ENCODE data around the gene KIF24.
"Not testable (repeated sequence)": the region's sequence is repeated elsewhere in the genome, so short reads cannot be mapped to it uniquely, and the experiment has no call there.

KIF24 gene

DNA sequence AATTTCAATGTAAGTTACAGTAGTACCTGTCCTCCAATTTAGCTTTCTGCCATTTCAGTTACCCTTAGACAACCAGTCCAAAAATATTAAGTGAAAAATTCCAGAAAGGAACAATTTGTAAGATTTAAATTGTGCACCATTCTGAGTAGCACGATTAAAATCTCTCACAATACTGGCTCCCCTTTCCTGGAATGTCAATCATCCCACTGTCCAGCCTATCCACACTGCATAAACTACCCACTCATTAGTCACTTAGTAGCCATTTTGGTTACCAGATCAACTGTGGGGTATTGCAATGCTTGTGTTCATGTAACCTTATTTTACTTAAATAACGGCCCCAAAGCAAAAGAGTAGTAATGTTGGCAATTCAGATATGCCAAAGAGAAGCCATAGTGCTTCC, 11.6 kb downstream of the KIF24 start:
- no peak overlapping the region for H3K27ac ChIP-seq
- TF ChIP-seq, protein P1, sequence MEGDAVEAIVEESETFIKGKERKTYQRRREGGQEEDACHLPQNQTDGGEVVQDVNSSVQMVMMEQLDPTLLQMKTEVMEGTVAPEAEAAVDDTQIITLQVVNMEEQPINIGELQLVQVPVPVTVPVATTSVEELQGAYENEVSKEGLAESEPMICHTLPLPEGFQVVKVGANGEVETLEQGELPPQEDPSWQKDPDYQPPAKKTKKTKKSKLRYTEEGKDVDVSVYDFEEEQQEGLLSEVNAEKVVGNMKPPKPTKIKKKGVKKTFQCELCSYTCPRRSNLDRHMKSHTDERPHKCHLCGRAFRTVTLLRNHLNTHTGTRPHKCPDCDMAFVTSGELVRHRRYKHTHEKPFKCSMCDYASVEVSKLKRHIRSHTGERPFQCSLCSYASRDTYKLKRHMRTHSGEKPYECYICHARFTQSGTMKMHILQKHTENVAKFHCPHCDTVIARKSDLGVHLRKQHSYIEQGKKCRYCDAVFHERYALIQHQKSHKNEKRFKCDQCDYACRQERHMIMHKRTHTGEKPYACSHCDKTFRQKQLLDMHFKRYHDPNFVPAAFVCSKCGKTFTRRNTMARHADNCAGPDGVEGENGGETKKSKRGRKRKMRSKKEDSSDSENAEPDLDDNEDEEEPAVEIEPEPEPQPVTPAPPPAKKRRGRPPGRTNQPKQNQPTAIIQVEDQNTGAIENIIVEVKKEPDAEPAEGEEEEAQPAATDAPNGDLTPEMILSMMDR (conservative IDR thresholded peaks at IDR 0.05): no peak

GRCh38 chr9:34311499-34312185, 17.4 kb downstream of the KIF24 start:
- TF ChIP-seq, protein P1 (conservative IDR thresholded peaks at IDR 0.05): no peak
- no peak overlapping the region for H3K27ac ChIP-seq

GRCh38 chr9:34310215-34310614, 18.9 kb downstream of the KIF24 start:
- TF ChIP-seq, protein P1 (conservative IDR thresholded peaks at IDR 0.05): no peak

GRCh38 chr9:34308316-34308715, 20.8 kb downstream of the KIF24 start:
- H3K27ac ChIP-seq: not testable (repeated sequence)

More at GRCh38 chr9:34310215-34310614, 18.9 kb downstream of the KIF24 start:
- no peak overlapping the region for H3K27ac ChIP-seq

DNA sequence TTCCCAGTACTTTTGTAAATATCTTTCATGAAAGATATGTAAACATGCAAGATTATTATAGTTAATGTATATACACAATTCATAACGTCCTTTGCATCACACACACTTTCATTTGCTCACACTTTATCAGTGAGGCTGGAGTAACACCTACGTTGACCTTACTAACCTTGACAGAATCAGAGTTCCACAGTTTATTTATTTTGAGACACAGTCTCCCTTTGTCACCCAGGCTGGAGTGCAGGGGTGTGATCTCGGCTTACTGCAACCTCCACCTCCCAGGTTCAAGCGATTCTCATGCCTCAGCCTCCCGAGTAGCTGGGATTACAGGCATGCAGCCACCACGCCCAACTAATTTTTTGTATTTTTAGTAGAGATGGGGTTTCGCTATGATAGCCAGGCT, 28.0 kb downstream of the KIF24 start:
- H3K27ac ChIP-seq: not testable (repeated sequence)

GRCh38 chr9:34292552-34292951, 36.5 kb downstream of the KIF24 start:
- TF ChIP-seq, protein P1 (conservative IDR thresholded peaks at IDR 0.05): no peak
- H3K27ac ChIP-seq: no peak overlapping the region

DNA sequence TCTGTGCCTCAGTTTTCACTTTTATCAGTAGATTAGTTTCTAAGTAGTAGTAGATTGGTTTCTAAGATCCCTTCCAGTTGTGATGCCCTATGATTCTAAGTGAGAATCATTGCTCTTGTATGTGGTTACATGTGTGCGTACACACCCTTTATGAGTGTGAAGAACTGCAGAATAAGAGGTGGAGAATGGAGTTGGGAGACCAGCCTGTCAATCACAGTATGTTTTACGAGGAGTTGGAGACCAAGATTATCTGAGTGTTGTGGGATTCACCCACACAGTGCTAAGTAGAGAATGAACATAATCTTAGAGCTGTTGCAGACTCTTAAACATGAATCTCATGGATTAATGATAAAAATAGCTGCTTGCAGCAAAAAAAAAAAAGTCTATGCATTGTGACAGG, 37.6 kb downstream of the KIF24 start:
- TF ChIP-seq, protein P1 (conservative IDR thresholded peaks at IDR 0.05): no peak
- H3K27ac ChIP-seq: no peak overlapping the region

DNA sequence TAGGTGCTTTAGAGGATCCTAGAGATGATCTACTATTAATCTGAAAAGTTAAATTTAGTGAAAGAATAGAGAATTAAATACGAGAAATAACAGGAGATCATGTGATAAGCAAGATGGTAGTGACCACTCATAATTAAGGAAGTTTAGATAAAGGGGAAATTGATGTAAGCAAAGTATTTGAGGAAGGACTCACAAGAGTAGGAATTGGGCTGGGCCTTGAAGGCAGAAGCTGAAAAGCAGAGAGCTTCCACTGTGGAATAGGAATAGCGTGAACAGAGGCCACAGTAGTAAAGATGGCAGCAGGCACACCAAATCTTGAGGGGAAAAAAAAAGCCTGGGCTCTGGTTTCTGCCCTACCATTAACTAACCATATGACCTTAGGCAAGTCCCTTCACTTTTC, 38.0 kb downstream of the KIF24 start:
- TF ChIP-seq, protein P1 (conservative IDR thresholded peaks at IDR 0.05): no peak
- no peak overlapping the region for H3K27ac ChIP-seq

DNA sequence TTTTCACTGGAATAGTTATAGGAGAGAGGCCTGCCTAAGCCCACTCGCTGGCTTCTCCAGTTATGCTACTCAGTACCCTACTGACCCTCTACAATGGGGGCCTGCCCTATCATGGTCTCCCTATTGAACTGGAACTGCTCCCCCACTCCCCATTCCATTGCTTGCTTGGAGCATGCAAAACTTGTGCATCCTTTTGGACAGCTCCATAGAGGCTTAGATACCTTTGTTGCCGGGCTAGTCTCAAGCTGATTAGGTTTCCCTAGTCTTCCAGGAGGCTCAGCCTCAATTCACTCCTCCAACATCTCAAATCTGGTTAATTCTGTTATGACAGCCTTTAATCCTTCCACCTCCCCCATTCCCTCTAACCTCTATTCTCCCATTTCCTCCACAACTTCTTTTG, 39.9 kb downstream of the KIF24 start:
- TF ChIP-seq, protein P1 (conservative IDR thresholded peaks at IDR 0.05): no peak
- no peak overlapping the region for H3K27ac ChIP-seq

All from VCaP (cell line).